ENCODE data around the gene NOTO.

The NOTO gene

GRCh38 chr2:73203055-73203681 lies 794 bp downstream of the NOTO start:
- DNase-seq = no peak

DNA sequence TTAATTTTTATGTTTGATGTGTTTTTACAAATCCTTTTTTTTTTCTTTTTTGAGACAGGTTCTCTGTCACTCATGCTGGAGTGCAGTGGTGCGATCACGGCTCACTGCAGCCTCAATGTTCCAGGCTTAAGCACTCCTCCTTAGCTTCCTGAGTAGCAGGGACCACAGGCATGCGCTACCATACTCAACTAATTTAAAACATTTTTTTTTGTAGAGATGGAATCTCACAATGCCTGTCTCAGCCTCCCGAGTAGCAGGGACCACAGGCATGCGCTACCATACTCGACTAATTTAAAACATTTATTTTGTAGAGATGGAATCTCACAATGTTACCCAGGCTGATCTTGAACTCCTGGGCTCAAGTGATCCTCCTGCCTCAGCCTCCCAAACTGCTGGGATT lies 3.2 kb downstream of the NOTO start:
- no peak for DNase-seq

DNA sequence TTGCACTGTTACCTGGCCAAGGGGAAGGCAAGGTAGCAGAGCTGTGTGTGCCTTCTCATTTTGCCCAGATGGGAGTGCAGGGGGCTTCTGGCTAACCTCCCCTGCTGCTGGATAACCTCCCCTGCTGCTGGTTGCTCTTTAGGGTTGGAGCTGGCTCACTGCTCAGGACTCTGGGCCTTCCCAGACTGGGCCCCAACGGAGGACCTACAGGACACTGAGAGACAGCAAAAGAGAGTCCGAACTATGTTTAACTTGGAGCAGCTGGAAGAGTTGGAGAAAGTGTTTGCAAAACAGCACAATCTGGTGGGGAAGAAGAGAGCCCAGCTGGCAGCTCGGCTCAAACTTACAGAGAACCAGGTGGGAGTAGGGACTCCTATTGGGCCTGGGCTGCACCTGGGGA lies 5.9 kb downstream of the NOTO start:
- no peak for DNase-seq

GRCh38 chr2:73210019-73210418 lies 7.6 kb downstream of the NOTO start:
- no peak for DNase-seq

GRCh38 chr2:73210696-73211095 lies 8.3 kb downstream of the NOTO start:
- no peak for DNase-seq

GRCh38 chr2:73212098-73212447 lies 9.7 kb downstream of the NOTO start:
- DNase-seq = no peak

DNA sequence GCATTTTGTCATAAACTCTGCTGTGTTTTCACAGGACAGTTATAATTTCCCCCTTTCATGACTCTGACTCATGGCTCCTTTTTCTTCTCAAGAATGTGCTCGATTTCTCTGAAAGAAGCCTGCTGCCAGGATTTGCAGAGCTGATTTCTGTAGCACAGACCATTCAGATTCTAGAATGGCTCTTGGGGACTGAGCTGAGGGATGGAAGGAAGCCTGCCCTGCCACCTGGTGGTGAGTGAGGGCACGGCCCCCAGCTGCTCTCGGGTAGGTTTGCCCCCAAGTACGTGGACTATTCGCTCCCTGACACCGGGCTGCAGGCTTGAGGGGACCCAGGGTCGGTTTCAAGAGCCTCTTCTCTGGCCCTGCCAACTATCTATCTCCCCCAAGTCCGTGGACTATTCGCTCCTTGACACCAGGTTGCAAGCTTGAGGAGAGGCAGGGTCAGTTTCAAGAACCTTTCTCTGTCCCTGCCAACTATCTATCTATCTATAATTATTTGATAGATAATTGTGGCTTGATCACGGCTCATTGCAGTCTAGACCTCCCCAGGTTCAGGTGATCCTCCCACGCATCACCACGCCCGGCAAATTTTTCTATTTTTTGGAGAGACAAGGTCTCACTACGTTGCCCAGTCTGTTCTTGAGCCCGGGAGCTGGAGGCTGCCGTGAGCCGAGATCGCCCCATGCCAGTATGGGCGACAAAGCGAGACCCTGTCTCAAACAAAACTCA lies 10.2 kb downstream of the NOTO start:
- DNase-seq = peak; percentile 62

DNA sequence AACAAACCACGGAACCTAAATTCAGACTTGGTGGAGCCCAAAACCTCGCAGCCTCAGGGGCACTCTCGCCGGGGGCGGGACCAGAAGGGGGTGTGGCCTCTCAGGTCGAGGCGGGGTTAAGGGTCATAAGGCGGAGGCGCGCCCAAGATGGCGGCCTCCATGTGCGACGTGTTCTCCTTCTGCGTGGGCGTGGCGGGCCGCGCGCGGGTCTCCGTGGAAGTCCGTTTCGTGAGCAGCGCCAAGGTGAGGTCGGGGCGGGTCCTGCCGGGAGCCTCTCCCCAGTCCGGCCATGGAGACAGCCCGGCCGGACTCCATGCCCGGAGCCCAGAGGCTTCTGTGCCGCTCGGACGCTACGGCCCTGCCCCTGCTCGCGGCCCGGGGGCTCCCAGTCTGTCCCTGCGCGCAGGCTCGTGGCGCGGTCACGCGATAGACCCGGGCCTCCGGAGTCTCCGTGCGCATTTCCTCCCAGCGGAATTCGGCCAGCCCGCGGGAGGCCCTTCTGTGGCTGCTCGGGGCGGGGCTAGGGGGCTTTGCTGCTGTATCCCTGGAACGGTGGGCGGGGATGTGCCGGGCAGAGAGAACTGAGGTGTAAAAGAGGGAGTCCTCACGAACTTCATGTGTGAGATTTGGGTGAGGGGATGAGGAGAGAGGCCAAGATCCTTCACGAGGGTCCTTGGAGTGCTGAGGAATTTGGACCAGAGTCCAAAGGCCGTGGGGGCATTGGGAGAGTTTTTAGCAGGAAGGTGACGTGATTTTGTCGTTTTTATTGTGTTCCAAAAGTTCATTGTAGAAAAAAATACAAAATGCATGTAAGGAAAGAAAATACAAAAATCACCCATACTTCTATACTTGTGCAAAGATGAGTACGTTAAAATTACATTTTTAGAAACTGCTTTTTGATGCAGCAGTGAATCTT lies 12.0 kb downstream of the NOTO start, which contains the start of gene SMYD5:
TSS of gene SMYD5 (plus strand) at position 126 of the 916 bp plus-strand sequence. CDS start at position 148, 22 bp downstream.
- DNase-seq = peak; percentile 88

GRCh38 chr2:73215254-73215653 lies 12.9 kb downstream of the NOTO start:
- DNase-seq = no peak

GRCh38 chr2:73217160-73217559 lies 14.8 kb downstream of the NOTO start:
- no peak for DNase-seq

GRCh38 chr2:73217826-73218225 lies 15.5 kb downstream of the NOTO start:
- DNase-seq = no peak

GRCh38 chr2:73218298-73218697 lies 15.9 kb downstream of the NOTO start:
- no peak for DNase-seq

DNA sequence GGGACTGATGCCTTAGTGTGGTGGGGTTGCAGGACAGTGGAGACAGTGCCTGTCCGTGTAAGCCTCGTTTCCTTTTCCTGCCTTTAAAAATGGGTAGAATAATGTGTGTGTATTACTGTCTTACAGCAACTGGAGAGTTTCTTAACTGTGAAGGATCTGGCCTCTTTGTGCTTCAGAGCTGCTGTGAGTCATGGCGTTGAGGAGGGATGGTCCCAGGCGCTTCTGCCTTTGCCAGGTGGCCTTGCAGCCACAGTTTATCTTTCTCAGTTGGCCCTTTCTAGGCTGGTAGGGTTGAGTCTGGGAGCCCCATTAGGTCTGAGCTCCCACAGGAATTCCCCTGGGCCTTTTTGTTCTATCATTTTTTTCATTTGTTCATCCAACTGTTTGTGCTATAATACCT lies 21.4 kb downstream of the NOTO start:
- DNase-seq = no peak

DNA sequence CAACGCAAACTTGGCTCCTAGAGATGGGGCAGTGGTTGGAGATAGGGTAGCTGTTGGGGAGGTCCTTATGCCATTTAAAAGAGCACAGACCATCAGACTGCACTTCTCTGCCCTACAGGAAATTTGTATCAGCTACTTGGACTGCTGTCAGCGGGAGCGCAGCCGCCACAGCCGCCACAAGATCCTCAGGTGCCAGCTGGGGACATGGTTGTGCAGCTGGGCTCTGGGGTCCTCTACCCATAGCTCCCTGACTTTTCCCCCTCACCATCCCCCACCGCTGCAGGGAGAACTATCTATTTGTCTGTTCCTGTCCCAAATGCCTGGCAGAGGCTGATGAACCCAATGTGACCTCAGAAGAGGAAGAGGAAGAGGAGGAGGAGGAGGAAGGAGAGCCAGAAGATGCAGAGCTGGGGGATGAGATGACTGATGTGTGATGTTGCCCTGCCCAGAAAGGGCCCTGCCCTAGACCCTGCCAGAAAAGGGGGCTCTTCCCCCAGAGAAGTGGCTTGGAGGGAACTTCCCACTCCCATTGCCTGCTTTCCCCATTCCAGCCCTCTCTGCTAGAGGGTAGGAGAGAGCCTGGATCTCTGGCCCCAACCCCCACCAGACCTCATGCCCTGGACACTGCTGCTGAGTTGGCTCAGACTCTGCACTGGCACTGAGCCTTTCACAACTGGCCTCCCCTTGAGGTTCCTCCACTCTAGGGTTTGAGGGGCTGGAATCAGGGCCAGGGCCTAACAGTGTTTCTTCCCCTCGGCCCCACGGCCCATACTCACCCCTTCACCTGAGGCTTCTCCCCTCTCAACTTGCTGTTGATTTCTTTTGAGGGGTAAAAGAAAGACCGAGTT lies 23.4 kb downstream of the NOTO start:
- no peak for DNase-seq

DNA sequence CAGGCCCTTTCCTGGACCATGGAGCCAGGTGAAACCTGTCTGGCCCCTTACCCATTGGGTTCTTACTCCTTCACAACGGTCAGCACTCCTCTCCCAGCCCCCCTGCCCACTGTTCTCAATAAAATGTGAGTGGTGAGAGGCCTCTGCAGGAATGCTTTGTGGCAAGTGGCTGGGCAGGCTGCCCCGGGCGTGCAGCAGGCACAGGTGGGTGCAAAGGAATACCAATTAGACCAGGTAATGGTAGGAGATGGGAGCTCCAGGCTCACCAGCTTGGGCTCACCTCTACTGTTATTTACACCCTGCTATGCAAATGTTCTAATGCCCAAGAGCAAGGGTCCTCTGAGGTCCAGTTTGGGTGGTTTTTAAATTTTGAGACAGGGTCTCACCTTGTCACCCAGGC lies 24.7 kb downstream of the NOTO start:
- DNase-seq = no peak

DNA sequence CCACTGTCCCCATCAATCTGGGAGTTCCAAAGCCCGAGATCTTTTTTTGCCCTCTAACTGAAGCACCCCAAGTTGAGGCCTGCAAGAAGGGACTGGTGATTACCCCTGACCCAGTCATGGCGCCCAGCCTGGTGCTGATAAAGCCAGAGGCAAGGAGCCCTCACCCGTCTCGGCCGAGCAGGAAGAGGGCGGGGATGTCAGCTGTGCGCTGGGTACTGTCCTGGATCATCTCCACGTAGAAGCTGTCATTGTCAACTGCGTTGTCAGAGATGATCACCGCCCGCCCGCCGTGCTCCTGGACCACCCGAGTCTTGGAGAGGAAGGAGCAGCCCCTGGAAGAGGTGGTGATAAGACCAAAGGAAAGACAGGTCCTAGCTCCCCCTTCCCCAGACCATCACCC lies 26.3 kb downstream of the NOTO start:
- DNase-seq = no peak

GRCh38 chr2:73232403-73233153 lies 30.2 kb downstream of the NOTO start:
- no peak for DNase-seq

DNA sequence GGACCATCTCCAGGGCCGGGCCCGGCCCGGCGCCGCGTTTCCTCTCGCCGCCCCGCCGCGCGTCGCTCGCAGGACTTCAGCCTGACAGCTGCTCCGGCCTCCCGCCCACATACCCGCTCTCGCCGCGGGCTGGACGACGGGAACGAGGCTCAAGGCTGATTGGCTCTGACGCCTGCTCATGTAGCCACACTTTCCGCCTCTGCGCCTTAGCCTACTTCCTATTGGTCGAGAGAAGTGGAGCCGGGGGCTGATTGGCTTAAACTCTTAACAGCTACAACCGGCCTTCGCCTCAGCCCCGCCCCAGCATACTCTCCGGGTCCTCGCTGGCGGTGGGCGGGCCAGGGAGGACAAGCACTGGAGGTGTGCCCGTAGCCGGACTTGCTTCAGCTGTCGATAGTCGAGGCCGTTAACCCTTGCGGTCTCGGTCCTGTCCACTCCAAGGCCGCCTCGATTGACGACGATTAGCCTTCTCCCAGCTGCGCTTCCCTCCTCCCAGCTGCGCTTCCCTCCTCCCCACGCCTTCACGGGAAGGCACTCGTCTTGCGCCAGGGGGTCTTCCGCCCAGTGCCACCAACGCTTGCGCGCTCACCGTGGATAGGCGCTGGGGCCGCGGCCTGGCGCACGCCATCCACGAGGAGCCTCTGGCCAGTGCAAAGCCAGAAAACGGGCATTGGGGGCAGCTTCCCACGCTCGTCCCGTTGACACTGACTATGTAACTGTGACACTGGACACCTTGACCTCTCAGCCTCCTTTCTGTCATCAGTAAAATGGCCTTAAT lies 31.0 kb downstream of the NOTO start, which contains the start of gene PRADC1:
TSS of gene PRADC1 (minus strand) at position 86 of the 778 bp plus-strand sequence. CDS start at position 7, 79 bp downstream.
- DNase-seq = peak; percentile 90

DNA sequence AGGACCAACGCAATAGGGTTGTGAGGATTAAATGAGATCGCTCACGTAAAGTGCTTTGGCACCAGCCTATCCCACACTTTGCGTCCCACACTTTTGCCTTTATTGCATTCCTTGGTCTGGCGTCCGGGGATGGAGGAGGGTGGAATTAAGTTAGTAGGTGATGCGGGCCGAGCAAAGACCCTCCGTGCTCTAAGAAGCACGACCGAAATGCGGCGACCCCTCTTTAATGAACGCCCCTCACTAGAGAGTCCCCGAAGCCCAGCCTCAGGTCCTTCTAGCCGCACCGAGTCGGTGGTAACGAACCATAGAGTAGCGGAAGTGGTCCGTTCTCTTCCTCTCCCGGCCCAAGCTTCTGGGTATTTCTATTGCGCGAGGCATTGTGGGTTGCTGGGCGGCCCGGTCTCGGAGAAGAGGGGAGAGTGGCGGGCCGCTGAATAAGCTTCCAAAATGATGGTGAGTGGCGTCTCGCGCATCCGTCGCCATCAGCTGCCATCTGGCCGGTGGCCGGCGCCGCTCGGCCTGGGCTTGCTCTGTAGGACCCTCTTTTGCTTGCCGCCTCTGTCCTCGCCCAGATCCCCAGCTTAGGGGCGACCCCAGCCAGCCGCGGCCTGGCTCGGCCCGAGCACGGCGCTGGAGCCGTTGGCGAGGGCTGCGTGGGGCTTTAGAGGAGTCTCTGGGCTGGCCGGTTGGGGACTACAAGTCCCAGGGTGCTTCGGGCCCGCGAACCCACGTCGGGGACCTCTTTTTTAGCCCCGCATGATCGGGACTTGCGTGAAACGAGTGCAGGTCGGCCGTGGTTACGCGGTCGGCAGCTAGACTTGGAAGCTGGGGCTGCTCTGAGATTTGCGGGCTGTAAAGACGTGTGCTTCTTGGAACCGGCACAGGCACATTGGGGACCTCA lies 31.8 kb downstream of the NOTO start, which contains the start of gene CCT7:
TSS of gene CCT7 (plus strand) at position 377 of the 901 bp plus-strand sequence. CDS start at position 448, 71 bp downstream.
- DNase-seq = peak; percentile 76

Measured in T-helper 9 cell (primary cell).